IMR-90 (cell line): Measurements from ENCODE around the gene LILRB2. TPM values are rescaled to one million over a fixed set of nuclear protein-coding genes. Genes with fewer than 3 reads are reported as not detected.

Source experiments
- ATAC-seq: fragments of 200-7000 bp; cut with Tn5 transposase; 2 replicates; pipeline ENCODE4 v1.9.1; 2020; ENCODE audit warnings: low read depth, mild to moderate bottlenecking, moderate library complexity
- BruUV-seq: library from RNA; stranded (reverse); fragments of 400-500 nt; replicated peaks from 2 replicates; lab custom pipeline; 2021; lab: Mats Ljungman, UMichigan
- CTCF ChIA-PET: fragments of 300-600 bp; formaldehyde crosslinking; extraction: SDS; loops from one replicate; lab custom pipeline; 2021; ENCODE audit warnings: antibody characterized with exemption; lab: Yijun Ruan, JAX
- POLR2A ChIA-PET: fragments of 300-600 bp; sonication (Branson Sonifier 250); formaldehyde crosslinking; loops from one replicate; lab custom pipeline; 2022; ENCODE audit warnings: antibody characterized with exemption; ENCODE audit not compliant: unreplicated experiment; lab: Charles Lee
- DNase-seq: peaks from one replicate; pipeline ENCODE4 v3.0.0; 2013
- H2AFZ ChIP-seq: replicated peaks from 2 replicates; pipeline ENCODE3; 2013; ENCODE audit warnings: low read length, mild to moderate bottlenecking; ENCODE audit not compliant: poor library complexity
- H2AK5ac ChIP-seq: 2 replicates; pipeline ENCODE4 v1.6.1; 2013; ENCODE audit warnings: low read depth, low read length, inconsistent platforms
- H2AK9ac ChIP-seq: replicated peaks from 2 replicates; pipeline ENCODE3; 2013; ENCODE audit warnings: mild to moderate bottlenecking, low read depth, low read length, moderate library complexity; ENCODE audit not compliant: poor library complexity
- H2BK120ac ChIP-seq: 2 replicates; pipeline ENCODE4 v1.6.1; 2013; ENCODE audit warnings: low read depth, low read length, inconsistent platforms
- H2BK15ac ChIP-seq: 3 replicates; pipeline ENCODE4 v1.6.1; 2013; ENCODE audit warnings: low read depth, low read length, inconsistent platforms
- H2BK20ac ChIP-seq: 2 replicates; pipeline ENCODE4 v1.6.1; 2013; ENCODE audit warnings: low read depth, mild to moderate bottlenecking, inconsistent platforms, low read length, moderate library complexity
- H2BK5ac ChIP-seq: 2 replicates; pipeline ENCODE4 v1.6.1; 2013; ENCODE audit warnings: mild to moderate bottlenecking, low read depth, low read length, inconsistent platforms; ENCODE audit not compliant: poor library complexity, severe bottlenecking
- H3K14ac ChIP-seq: replicated peaks from 2 replicates; pipeline ENCODE4 v1.6.1; 2013; ENCODE audit warnings: low read depth, low read length, inconsistent platforms
- H3K18ac ChIP-seq: 2 replicates; pipeline ENCODE4 v1.6.1; 2013; ENCODE audit warnings: low read depth, low read length, control low read depth
- H3K23ac ChIP-seq: 2 replicates; pipeline ENCODE4 v1.6.1; 2013; ENCODE audit warnings: low read depth, low read length, inconsistent platforms
- H3K27ac ChIP-seq: 2 replicates; pipeline ENCODE4 v1.5.1; 2013; ENCODE audit warnings: mild to moderate bottlenecking, control low read depth, low read length; ENCODE audit not compliant: insufficient read depth
- H3K27me3 ChIP-seq: 2 replicates; pipeline ENCODE4 v1.6.1; 2013; ENCODE audit warnings: low read length; ENCODE audit not compliant: control insufficient read depth, insufficient read depth
- H3K36me3 ChIP-seq: 2 replicates; pipeline ENCODE4 v1.6.1; 2013; ENCODE audit warnings: low read length, mixed read lengths; ENCODE audit not compliant: control insufficient read depth, insufficient read depth
- H3K4ac ChIP-seq: 2 replicates; pipeline ENCODE4 v1.6.1; 2013; ENCODE audit warnings: low read depth, low read length, inconsistent platforms
- H3K4me1 ChIP-seq: 2 replicates; pipeline ENCODE4 v1.6.1; 2013; ENCODE audit warnings: low read length, mixed read lengths; ENCODE audit not compliant: control insufficient read depth, insufficient read depth
- H3K4me2 ChIP-seq: 2 replicates; pipeline ENCODE4 v1.6.1; 2013; ENCODE audit warnings: low read depth, mild to moderate bottlenecking, control low read depth, low read length, moderate library complexity
- H3K4me3 ChIP-seq: 2 replicates; pipeline ENCODE4 v1.5.1; 2013; ENCODE audit warnings: low read depth, mild to moderate bottlenecking, control low read depth, low read length, moderate library complexity; ENCODE audit not compliant: insufficient read depth
- H3K56ac ChIP-seq: 2 replicates; pipeline ENCODE4 v1.6.1; 2013; ENCODE audit warnings: low read length, inconsistent platforms; ENCODE audit not compliant: insufficient read depth; ENCODE audit errors: extremely low read depth
- H3K79me1 ChIP-seq, 2 experiments: 2 replicates each; pipeline ENCODE4 v1.6.1; 2013; ENCODE audit warnings: low read length in 2 of 2, inconsistent platforms in 1 of 2, low read depth in 1 of 2
- H3K9ac ChIP-seq: 2 replicates; pipeline ENCODE4 v1.6.1; 2013; ENCODE audit warnings: low read depth, low read length, control low read depth
- H3K9me1 ChIP-seq: 2 replicates; pipeline ENCODE4 v1.6.1; 2013; ENCODE audit warnings: low read length, inconsistent platforms; ENCODE audit not compliant: insufficient read depth
- H3K9me3 ChIP-seq: 2 replicates; pipeline ENCODE4 v1.6.1; 2013; ENCODE audit warnings: low read length; ENCODE audit not compliant: control insufficient read depth, insufficient read depth
- H4K20me1 ChIP-seq: 2 replicates; pipeline ENCODE4 v1.6.1; 2013; ENCODE audit warnings: low read length, inconsistent platforms; ENCODE audit not compliant: insufficient read depth
- H4K5ac ChIP-seq: 2 replicates; pipeline ENCODE4 v1.6.1; 2013; ENCODE audit warnings: mild to moderate bottlenecking, low read depth, low read length, control low read depth
- H4K8ac ChIP-seq, 2 experiments: 2 replicates each; pipeline ENCODE4 v1.6.1; 2013; ENCODE audit warnings: low read depth in 2 of 2, low read length in 2 of 2, control low read depth in 1 of 2, inconsistent platforms in 1 of 2
- H4K91ac ChIP-seq: 2 replicates; pipeline ENCODE4 v1.6.1; 2013; ENCODE audit warnings: low read depth, low read length, inconsistent platforms; ENCODE audit not compliant: insufficient read depth
- BHLHE40 ChIP-seq: fragments of 150-350 bp; IDR thresholded peaks from 2 replicates; pipeline ENCODE4 v1.6.1; 2016; ENCODE audit warnings: mild to moderate bottlenecking, low read depth, low read length
- CEBPB ChIP-seq: IDR thresholded peaks from 2 replicates; pipeline ENCODE4 v1.6.1; 2012; ENCODE audit warnings: low read depth, low read length, improper control_type of control experiment
- CHD1 ChIP-seq: IDR thresholded peaks from 2 replicates; pipeline ENCODE4 v1.6.1; 2012; ENCODE audit warnings: low read depth, low read length, improper control_type of control experiment
- CTCF ChIP-seq: conservative IDR thresholded peaks from 2 replicates; pipeline ENCODE4 v1.5.1; 2012; ENCODE audit warnings: mild to moderate bottlenecking, low read depth, low read length, improper control_type of control experiment
- FOS ChIP-seq: fragments of 150-350 bp; IDR thresholded peaks from 2 replicates; pipeline ENCODE4 v1.6.1; 2016; ENCODE audit warnings: low read depth, low read length
- MAFK ChIP-seq: IDR thresholded peaks from 2 replicates; pipeline ENCODE4 v1.6.1; 2012; ENCODE audit warnings: low read depth, low read length, improper control_type of control experiment
- MAZ ChIP-seq: IDR thresholded peaks from 2 replicates; pipeline ENCODE4 v1.6.1; 2012; ENCODE audit warnings: low read depth, mild to moderate bottlenecking, low read length, improper control_type of control experiment, moderate library complexity, borderline replicate concordance
- POLR2A ChIP-seq: IDR thresholded peaks from 2 replicates; pipeline ENCODE4 v1.6.1; 2012; ENCODE audit warnings: mild to moderate bottlenecking, low read depth, low read length
- RAD21 ChIP-seq: IDR thresholded peaks from 2 replicates; pipeline ENCODE4 v1.6.1; 2012; ENCODE audit warnings: low read length, improper control_type of control experiment
- RFX5 ChIP-seq: IDR thresholded peaks from 2 replicates; pipeline ENCODE4 v1.8.0; 2012; ENCODE audit warnings: low read depth, mild to moderate bottlenecking, low read length, moderate library complexity
- SMC3 ChIP-seq: fragments of 150-350 bp; IDR thresholded peaks from 2 replicates; pipeline ENCODE4 v1.6.1; 2016; ENCODE audit warnings: low read depth, mild to moderate bottlenecking, antibody characterized with exemption, low read length, moderate library complexity
- WGBS, 2 experiments: methylation state at CpG; one replicate each; pipeline versions ENCODE4 v1.1.5 to v1.1.7; 2013; ENCODE audit warnings: missing lambda C conversion rate in 2 of 2; ENCODE audit not compliant: insufficient read length in 1 of 2; ENCODE audit errors: extremely low coverage in 2 of 2; 5-methylcytosine and 5-hydroxymethylcytosine counted together
- dilution Hi-C: fragments of 300-500 bp; cut with HindIII; formaldehyde crosslinking; loops from one replicate; pipeline ENCODE4 v1.14.3; 2018; ENCODE audit warnings: low sequenced_read_pairs; ENCODE audit not compliant: unreplicated experiment
- in situ Hi-C: fragments of 300-500 bp; cut with MboI; formaldehyde crosslinking; loops from 3 replicates; pipeline ENCODE4 v1.14.3; 2019; ENCODE audit warnings: low sequenced_read_pairs, inconsistent platforms, mixed read lengths
- intact Hi-C: fragments of 100-400 bp; cut with micrococcal nuclease; formaldehyde crosslinking; loops from 2 replicates; pipeline ENCODE4 v1.10.0; 2022
- polyA plus RNA-seq, 3 experiments: library from polyadenylated mRNA; depleted of rRNA; stranded (reverse); fragments of >200 nt; gene quantifications; 2 replicates each; pipeline ENCODE4 v1.2.3, GENCODE V29; 2012; ENCODE audit warnings: low replicate concordance in 1 of 3
- total RNA-seq: library from RNA; depleted of rRNA; stranded (reverse); fragments of >200 nt; gene quantifications from 2 replicates; pipeline ENCODE4 v1.2.3, GENCODE V29; 2012
- TF ChIP-seq, protein P1 (sequence below): fragments of 150-350 bp; IDR thresholded peaks from 2 replicates; pipeline ENCODE4 v1.6.1; 2017; ENCODE audit warnings: mild to moderate bottlenecking, antibody characterized with exemption, low read length, low read depth

LILRB2 gene
- total and polyA plus RNA-seq, 2 of the 4 experiments (the other 2 are of a cell fraction): not detected

- DNase-seq: no peak
- Histone ChIP-seq H3K9ac (no peak overlapping the region), H3K18ac (no peak overlapping the region), H3K4me2 (no peak overlapping the region), H3K27ac (no peak overlapping the region), H3K56ac (no peak overlapping the region), H2BK5ac (no peak overlapping the region), H2BK15ac (no peak overlapping the region), H3K23ac (no peak overlapping the region), H3K4me3 (no peak overlapping the region), H4K5ac (no peak overlapping the region), H3K79me1 (no peaks in the 10 kb centered on the region), H2AFZ (no peak overlapping the region), H3K14ac (no peak overlapping the region), H2AK5ac (no peak overlapping the region), H4K91ac (no peak overlapping the region), H4K20me1 (no peaks in the 10 kb centered on the region), H3K4ac (no peak overlapping the region), H2BK120ac (no peak overlapping the region), H2AK9ac (no peak overlapping the region), H3K9me1 (no peaks in the 10 kb centered on the region), H3K36me3 (no peaks in the 10 kb centered on the region), H3K4me1 (no peaks in the 10 kb centered on the region), H3K9me3 (peaks cover 7% of the 10 kb centered on the region), H2BK20ac (no peak overlapping the region), H4K8ac (no peak overlapping the region), H3K27me3 (no peaks in the 10 kb centered on the region)
- in situ Hi-C loops: no loop called here
- dilution Hi-C loops: no loop called here
- intact Hi-C loops: no loop called here
- TF ChIP-seq FOS (no peak), POLR2A (no peak), RAD21 (no peak), MAFK (no peak), CEBPB (no peak), BHLHE40 (no peak), RFX5 (no peak), CHD1 (no peak), SMC3 (no peak), MAZ (no peak), CTCF (no peak)
- TF ChIP-seq, protein P1, sequence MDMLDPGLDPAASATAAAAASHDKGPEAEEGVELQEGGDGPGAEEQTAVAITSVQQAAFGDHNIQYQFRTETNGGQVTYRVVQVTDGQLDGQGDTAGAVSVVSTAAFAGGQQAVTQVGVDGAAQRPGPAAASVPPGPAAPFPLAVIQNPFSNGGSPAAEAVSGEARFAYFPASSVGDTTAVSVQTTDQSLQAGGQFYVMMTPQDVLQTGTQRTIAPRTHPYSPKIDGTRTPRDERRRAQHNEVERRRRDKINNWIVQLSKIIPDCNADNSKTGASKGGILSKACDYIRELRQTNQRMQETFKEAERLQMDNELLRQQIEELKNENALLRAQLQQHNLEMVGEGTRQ: no peak
- no TSS peak for BruUV-seq
- CTCF ChIA-PET: no interaction called here
- POLR2A ChIA-PET: no interaction called here
- WGBS, 2 experiments: 61% methylated on average over 3 of the region's 12 CpGs; no CpG with 5 or more reads in 1 of the 2 experiments
- ATAC-seq: no peak
Measured at GRCh38 chr19:54309811-54310210, 28.9 kb upstream of the LILRB2 start.
